ENCODE results near the gene CACNA1S.

GRCh38 chr1:201074018-201074417, 38.2 kb downstream of the CACNA1S start:
- no peak for TF ChIP-seq CTCF (IDR thresholded peaks at IDR 0.05; ENCODE audit: low read length)
- no peak for TF ChIP-seq EZH2 (optimal IDR thresholded peaks at IDR 0.05; ENCODE audit: low read depth, low read length)

All from MM.1S (cell line).